ENCODE data around the gene FAM168A. TPM values are rescaled to one million over a fixed set of nuclear protein-coding genes. Genes with fewer than 3 reads are reported as not detected.

Gene FAM168A
- total RNA-seq, 2 donors from 2014 or later = 34.0 to 36.0 TPM

DNA sequence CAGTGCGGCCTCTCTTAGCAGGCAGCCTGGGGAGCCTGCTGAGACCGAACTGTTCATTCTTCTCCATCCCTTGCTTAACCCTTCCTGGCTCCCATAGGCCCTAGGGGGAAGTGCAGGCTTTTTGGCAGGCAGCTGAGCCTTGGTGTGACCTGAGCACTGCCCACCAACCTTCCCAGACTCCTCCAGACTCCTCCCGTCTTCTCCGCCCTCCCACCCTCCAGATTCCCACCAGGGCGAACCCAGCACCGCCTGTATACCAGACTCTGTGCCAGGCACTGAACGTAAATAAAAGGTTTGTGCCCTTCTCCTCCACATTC, 213.8 kb downstream of the FAM168A start:
- TF ChIP-seq, protein P1, sequence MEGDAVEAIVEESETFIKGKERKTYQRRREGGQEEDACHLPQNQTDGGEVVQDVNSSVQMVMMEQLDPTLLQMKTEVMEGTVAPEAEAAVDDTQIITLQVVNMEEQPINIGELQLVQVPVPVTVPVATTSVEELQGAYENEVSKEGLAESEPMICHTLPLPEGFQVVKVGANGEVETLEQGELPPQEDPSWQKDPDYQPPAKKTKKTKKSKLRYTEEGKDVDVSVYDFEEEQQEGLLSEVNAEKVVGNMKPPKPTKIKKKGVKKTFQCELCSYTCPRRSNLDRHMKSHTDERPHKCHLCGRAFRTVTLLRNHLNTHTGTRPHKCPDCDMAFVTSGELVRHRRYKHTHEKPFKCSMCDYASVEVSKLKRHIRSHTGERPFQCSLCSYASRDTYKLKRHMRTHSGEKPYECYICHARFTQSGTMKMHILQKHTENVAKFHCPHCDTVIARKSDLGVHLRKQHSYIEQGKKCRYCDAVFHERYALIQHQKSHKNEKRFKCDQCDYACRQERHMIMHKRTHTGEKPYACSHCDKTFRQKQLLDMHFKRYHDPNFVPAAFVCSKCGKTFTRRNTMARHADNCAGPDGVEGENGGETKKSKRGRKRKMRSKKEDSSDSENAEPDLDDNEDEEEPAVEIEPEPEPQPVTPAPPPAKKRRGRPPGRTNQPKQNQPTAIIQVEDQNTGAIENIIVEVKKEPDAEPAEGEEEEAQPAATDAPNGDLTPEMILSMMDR (IDR thresholded peaks at IDR 0.05) = no peak
- no peak overlapping the region for H3K4me3 ChIP-seq
- H3K4me1 ChIP-seq (ENCODE audit: control insufficient read depth in 1 of 2, low read depth in 2 of 2) = peaks cover 3 to 12% of the 10 kb centered on the region in 2 donors
- DNase-seq (ENCODE audit: low spot score) (no peak), ATAC-seq (ENCODE audit: insufficient number of reproducible peaks, low FRiP score, low read depth) (no peak)
- H3K36me3 ChIP-seq = no peaks in the 10 kb centered on the region
- no peaks in the 10 kb centered on the region for H3K9me3 ChIP-seq
- no peaks in the 10 kb centered on the region for H3K27me3 ChIP-seq (replicated peaks; ENCODE audit: insufficient read depth)
- no peak overlapping the region for H3K27ac ChIP-seq

DNA sequence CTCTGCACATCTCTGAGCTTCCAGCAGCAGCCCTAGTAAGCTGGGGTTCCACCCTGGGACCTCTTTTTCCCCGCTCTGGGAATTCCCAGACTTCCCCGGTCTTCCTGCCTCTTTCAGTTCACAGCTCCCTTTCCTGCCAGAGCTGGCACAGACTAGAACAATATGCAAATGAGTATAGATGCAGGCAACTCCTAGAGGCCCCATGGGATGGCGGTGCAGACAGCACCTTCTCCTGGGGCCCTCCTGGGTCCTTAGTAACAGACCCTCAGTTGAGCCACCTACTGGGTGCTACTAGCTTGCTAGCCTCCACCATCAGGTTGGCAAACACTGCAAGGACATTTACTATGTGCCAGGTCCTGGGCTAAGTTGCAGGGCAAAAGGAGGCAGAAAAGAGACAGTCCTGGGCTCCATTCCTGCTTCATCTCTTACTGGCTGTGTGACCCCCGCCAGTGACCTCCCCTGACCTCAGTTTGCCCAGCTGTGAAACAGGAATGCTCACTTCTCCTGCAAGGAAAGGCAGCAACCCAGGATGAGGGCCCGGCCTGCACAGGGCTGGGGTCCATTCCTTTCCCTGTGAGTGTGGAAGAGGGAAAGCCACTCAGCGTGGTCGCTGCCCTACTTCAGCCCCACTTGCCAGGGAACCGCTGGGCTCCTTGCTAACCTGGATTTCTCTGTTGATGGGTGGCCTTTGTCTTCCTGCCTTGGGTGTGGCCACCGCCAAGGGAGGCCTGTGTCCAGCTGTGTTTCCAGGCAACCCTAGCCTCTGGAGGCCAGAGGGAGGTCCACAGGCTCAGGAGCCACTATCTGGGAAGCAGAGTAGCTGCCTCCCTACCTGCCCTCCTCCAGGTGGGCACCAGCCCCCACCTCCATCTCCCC, 214.4 kb downstream of the FAM168A start:
- Histone ChIP-seq H3K27ac (no peak overlapping the region), H3K4me1 (ENCODE audit: control insufficient read depth in 1 of 2, low read depth in 2 of 2) (peaks cover 3 to 14% of the 10 kb centered on the region in 2 donors)
- no peak for ATAC-seq (ENCODE audit: insufficient number of reproducible peaks, low FRiP score, low read depth)

DNA sequence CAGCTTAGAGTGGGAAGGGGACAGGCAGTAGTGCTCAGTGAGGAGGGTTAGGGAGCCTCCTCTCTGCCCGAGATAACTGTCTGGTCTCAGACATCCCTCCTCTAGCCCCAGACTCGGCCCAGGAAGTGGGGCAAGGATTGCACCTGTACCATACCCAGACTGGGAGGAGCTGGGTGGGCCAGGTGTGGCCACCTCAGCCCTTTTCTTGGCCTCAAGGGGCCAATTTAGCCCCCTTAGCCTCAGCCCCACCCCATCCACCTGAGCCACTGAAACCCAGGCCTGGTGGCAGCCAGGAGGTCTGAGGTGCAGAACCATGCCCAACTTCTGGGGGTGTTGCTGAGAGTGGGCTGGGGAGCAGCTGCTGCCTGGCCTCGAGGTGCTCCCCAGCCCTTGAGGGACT, 215.2 kb downstream of the FAM168A start:
- TF ChIP-seq, protein P1 (IDR thresholded peaks at IDR 0.05) = no peak

More for the DNA sequence above, 214.4 kb downstream of the FAM168A start:
- DNase-seq (ENCODE audit: low spot score) = no peak
- H3K9me3 ChIP-seq = no peaks in the 10 kb centered on the region
- H3K36me3 ChIP-seq = no peaks in the 10 kb centered on the region
- no peak overlapping the region for H3K4me3 ChIP-seq
- H3K27me3 ChIP-seq (replicated peaks; ENCODE audit: insufficient read depth) = no peaks in the 10 kb centered on the region
- TF ChIP-seq, protein P1 (IDR thresholded peaks at IDR 0.05) = no peak

DNA sequence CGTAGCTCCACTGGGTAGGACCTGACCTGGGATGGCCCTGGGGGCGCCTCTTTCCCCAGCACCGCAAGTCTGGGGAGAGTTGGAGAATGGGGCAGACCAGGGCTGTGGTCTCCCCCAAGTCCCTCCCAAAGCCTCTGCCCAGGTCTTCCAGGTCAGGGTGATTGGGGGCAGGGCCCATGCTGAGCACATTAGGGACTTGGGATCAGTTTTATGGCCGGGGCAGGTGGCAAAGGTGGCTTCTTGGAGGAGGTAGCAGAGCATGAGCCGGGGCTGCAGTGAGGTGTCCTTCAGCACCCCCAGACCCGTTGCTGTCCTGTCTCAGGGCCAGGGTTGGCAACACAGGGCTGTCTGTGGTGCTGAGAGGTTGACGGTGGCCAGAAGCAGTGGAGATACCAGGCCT, 215.7 kb downstream of the FAM168A start:
- no peak for ATAC-seq (ENCODE audit: insufficient number of reproducible peaks, low FRiP score, low read depth)
- Histone ChIP-seq H3K9me3 (no peaks in the 10 kb centered on the region), H3K36me3 (no peaks in the 10 kb centered on the region), H3K27ac (no peak overlapping the region), H3K4me3 (no peak overlapping the region), H3K27me3 (replicated peaks; ENCODE audit: insufficient read depth) (no peaks in the 10 kb centered on the region), H3K4me1 (ENCODE audit: control insufficient read depth in 1 of 2, low read depth in 2 of 2) (peaks cover 3 to 21% of the 10 kb centered on the region in 2 donors)
- TF ChIP-seq, protein P1 (IDR thresholded peaks at IDR 0.05) = no peak
- DNase-seq (ENCODE audit: low spot score) = no peak

More for the DNA sequence above, 215.2 kb downstream of the FAM168A start:
- Histone ChIP-seq H3K4me3 (no peak overlapping the region), H3K27ac (no peak overlapping the region), H3K27me3 (replicated peaks; ENCODE audit: insufficient read depth) (no peaks in the 10 kb centered on the region), H3K4me1 (ENCODE audit: control insufficient read depth in 1 of 2, low read depth in 2 of 2) (peaks cover 3 to 15% of the 10 kb centered on the region in 2 donors), H3K9me3 (no peaks in the 10 kb centered on the region), H3K36me3 (no peaks in the 10 kb centered on the region)
- DNase-seq (ENCODE audit: low spot score) = no peak
- ATAC-seq (ENCODE audit: insufficient number of reproducible peaks, low FRiP score, low read depth) = no peak

DNA sequence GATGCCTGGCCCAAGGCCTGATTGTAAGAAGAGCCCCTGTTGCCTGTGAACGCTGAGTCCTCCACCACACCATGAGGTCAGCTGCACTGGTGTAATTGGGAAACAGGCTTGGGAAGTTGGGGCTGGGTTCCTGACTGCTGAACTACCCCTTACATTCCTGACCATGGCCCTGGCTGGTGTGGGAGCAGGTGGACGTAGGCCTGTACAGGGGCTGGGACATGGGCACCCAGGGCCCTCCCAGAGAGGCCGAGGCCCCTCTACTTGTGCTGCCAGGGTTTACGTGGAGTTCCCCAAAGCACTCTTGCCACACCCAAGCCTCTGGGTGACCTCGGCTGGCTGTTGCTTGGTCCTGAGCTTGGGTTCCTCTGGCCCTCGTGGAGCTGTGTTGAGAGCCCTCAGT, 216.3 kb downstream of the FAM168A start:
- no peak overlapping the region for H3K4me3 ChIP-seq
- ATAC-seq (ENCODE audit: insufficient number of reproducible peaks, low FRiP score, low read depth) (no peak), DNase-seq (ENCODE audit: low spot score) (no peak)
- H3K36me3 ChIP-seq = no peaks in the 10 kb centered on the region
- peaks cover 3 to 27% of the 10 kb centered on the region in 2 donors for H3K4me1 ChIP-seq (ENCODE audit: control insufficient read depth in 1 of 2, low read depth in 2 of 2)
- H3K27ac ChIP-seq = no peak overlapping the region
- no peaks in the 10 kb centered on the region for H3K27me3 ChIP-seq (replicated peaks; ENCODE audit: insufficient read depth)
- TF ChIP-seq, protein P1 (IDR thresholded peaks at IDR 0.05) = no peak
- no peaks in the 10 kb centered on the region for H3K9me3 ChIP-seq
